HG03442 (cell line): ENCODE results near the gene CCNT2.
A peak's percentile ranks its signal among the peaks of the same experiment; 100 is the strongest.
"Not testable (repeated sequence)": the region's sequence is repeated elsewhere in the genome, so short reads cannot be mapped to it uniquely, and the experiment has no call there.

Experiments used
- ATAC-seq: cut with Tn5 transposase; IDR thresholded peaks from one replicate; pipeline ENCODE4 v1.9.1; 2021; ENCODE audit warnings: mild to moderate bottlenecking, moderate library complexity; ENCODE audit not compliant: unreplicated experiment

The CCNT2 gene

DNA sequence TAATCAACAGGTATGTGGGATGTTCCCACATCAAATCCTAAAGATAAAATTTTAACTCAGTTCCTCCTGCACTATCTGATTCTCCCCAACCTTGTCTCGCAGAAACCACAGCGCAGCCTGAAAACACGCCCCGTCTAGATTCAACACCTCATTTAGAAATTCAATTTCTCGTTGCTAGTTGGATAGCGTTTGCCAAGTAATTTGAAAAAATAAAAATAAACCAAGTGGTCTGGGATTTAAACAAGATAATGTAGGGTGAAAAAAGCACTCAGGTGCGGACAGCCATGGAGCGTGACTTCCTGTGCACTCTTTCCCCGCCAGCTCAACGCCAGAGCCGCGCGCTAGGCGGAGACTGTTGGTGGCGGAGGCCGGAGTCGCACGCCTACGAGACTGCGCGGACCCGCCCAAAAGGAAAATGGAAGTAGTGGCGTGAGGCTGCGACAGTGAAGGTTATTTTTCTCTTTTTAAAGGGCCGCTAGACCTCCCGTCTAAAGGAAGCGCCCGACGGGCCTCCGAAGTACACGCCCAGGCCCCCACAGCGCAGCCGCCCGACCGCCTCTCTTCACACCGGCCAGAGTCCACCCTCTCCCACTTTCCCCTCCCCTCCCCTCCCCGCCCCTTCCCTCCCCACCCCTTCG lies 615 bp upstream of the CCNT2 start:
- ATAC-seq = peak; percentile 70

DNA sequence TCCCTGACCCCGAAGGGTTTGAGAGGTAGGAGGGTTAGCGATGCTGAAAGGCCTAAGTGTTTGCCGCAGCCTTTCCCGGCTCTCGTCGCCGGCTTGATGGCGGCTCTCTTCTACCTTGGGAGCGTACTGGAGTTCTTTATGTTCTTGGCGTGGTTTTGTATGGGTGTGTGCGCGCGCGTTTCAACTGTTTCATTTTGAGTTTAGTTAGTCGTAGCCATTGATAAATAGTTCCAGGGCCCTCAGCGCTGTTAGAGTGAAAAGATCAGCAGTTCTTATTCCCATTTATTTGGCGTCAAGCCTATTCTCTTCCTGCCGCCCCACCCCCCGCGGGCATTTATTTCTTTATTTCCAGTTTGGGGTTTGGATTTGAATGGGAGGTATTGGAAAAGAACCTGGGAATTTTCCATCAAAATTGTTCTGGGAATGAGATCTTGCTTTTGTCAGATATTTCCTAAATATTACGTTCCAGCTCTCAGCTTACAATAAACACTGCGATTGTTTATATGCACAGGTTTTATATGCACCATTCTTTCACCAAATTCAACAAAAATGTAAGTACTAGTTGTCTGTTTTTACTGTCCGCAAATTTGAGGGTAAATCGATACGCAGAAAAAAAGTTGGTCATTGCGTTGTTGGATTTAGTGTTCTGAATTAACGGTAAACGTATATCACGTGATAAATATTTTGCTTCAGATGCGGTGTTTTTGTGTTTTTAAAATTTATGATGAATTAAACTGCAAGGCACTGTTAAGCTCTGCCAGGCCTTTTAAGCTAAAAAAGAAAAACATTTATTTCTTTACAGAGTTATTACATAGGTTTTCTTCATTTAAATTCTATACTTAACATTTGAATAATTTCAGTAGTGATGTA lies 954 bp downstream of the CCNT2 start:
- no peak for ATAC-seq

DNA sequence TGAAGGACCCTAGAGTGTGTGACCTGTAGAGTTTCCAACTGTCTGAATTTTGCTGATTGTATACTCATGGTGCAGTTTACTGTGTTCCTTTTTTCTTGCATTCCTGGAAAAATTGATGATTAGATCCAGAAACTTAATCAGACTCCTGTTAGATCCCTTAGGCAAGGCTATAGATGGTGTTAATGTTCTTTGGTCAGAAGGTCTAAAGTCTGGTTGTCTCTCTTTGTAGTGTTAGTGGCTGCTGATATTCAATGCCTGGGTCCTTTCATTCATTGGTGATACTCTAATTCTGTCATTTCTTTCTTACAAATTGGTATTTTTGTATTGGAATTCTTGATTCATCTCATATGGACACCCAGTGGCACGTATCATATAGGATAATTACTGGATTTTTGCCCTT lies 6.3 kb downstream of the CCNT2 start:
- no peak for ATAC-seq

DNA sequence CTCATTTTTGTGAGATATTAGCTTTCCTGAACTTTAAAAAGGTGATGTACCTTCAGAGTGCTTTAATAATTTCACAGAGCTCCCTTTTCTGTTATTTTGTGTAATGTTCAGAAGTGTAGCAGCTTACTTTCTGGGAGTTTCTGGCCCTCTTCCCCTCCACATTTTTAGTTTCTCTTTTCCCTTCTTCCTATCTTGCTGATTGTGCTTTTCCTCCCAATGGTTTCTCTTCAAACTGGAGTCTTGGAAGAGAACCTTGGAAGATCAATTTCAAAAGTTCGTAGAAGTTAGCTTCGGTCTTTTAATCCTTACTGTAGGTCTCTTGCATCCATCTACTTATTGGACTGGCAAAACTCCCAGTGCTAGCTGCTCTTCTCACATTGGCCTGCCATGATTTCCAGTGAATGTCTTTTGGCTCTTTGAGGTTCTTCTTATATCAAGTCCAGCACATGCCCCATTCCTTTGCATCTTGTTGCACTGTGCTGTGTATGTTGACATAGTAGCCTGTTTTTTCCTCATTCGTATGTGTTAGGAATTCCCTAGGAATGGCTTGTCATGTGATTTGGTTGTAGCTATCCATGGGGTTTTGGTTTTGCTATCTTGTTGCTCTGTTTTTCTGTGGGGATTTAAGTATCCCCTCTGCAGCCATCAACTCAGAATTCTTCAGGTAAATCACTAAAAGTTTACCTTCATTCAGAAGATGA lies 7.8 kb downstream of the CCNT2 start:
- ATAC-seq = no peak

DNA sequence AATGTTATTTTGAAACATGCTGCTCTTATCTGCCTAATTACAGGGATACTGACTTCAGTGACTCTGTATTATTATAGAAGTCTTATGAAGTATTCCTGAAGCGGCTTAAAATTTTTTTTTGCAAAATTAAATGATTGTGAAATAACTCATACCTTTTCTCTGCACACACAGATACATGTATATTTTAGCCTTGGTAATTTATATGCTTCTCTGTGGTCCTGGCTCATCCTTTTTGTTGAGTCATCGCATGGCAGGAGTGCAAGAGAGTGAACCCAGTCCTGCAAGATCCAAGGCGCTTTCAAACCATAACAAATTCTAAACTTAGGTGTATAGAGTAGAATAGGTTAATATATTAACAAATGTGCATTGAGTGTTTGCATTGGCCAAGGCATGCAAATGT lies 8.6 kb downstream of the CCNT2 start:
- no peak for ATAC-seq

DNA sequence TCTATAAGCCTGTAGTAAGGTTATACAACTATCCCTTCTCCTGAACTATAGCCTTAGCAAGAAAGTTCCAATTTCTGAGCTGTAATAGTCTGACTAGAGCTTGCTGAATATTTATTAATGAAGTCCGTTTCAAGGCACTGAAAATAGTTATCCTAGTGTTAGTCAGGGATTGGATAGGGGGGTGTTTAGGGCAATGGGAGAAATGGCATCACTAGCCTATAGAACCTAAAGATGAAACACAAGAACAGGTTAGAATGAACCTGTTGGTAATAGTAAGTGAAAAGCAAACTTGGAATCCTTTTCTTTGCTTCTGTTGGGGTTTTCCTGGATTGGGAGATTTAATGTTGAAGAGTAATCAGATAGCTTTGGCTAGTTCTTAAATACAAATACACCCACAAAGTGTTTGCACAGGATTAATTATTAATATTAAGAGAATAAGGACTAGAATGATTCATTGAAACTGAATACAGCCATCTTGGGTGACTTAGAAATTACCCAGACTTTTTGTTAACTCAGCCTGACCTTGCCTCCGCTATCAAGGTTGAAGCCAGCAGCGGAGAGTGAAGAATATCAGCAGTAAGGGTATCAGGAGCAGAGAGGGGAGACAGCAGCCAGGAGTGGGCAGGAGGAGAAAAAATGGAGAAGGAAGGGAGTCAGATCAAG lies 14.4 kb downstream of the CCNT2 start:
- no peak for ATAC-seq

DNA sequence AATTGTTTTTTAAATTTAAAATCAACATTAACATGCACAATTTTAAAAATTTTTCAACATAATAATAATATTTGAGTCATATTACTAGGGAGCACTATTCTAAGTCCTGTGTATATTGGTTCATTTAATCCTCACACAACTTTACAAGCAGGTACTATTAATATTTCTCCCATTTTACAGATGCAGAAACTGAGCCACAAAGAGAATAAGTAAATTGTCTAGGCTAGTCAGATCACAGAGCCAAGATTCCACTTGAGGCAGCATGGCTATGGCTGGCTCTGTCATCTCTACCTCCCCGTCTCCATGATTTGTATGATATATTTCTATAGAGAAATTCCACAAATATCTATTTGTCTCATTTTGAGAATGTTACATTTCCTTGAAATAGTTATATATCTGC lies 15.1 kb downstream of the CCNT2 start:
- no peak for ATAC-seq

DNA sequence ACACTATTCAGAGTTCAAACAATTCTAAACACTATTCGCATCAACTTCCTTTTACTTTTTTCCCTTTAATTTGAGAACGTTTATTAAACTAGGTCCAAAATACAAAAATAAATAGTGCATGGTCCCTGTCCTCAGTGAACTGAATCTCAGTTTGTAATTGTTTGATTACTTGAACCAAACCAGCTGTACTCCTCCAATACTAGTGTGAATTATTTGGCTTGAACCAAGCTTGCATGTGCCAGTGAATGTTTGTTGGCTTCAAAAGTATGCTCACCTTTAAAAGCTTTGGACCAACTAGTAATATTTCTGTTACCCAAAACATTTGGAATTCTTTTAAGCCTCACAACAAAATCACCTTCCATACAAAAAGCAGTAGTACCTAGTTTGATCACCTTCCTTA lies 15.5 kb downstream of the CCNT2 start:
- ATAC-seq = no peak

DNA sequence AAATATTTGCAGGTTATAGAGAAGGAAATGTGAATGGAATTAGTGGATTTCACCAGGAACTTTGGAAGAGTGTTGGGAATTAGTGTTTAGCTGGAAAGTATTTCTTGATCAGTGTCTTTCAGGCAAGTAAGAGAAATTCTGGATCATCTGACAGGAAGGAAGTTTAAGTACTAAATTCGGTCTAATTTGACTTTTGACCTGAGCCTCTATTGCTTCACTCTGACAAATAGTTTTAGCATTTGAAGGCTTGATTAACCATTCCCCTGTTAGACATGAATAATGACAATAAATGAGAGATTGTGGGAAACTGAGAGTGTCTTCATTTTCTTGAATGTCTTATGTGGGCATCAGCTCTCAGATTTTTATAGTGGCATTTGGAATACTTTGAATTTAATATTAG lies 16.0 kb downstream of the CCNT2 start:
- ATAC-seq = no peak

DNA sequence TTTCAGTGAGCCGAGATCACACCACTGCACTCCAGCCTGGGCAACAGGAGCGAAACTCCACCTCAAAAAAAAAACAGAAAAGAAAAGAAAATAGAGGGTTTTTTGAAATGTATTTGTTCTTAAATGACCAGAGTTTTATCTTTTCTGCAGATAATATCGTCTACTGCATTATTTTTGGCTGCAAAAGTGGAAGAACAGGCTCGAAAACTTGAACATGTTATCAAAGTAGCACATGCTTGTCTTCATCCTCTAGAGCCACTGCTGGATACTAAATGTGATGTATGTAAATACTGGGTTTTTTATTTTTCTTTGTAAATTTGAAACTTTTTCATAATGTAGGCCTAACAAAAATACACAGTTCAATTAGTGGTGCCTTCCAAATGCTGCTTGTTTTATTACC lies 18.1 kb downstream of the CCNT2 start:
- no peak for ATAC-seq

DNA sequence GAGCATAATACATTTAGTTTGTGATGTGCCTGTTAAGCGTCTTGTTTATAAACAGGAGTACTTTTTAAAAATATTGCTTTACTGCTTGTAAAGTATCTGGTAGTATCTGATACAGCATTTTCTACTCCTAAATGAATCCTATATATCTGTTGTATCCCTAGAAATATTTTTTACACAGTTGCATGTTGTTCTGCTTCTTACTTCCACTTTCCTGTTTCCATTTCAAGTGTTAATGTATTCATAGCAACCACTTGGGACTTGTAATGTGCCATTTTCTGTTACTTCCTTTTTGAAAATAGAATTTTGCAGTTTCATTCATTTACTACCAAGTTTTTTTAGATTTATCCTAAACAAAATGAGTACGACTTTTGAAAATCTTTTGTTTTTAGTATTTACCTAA lies 24.9 kb downstream of the CCNT2 start:
- no peak for ATAC-seq

DNA sequence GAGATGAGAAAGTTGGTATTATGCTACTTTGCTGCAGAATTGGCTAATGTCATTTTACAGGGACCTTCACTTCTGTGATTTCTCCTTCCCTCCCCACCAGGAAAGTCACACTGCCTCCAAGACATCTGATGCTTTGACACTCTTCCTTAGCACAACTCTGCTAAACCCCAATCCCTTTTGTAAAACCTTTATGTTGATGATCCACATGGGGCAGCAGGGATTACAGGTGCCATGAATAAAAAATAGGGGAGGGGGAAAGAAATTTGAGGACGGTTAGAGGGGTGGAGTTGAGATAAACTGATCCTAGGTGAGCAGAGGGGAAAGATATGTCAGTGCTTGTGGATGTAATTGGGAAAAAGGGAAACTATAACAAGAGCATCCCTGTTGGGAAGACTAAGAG lies 26.4 kb downstream of the CCNT2 start:
- ATAC-seq = no peak

DNA sequence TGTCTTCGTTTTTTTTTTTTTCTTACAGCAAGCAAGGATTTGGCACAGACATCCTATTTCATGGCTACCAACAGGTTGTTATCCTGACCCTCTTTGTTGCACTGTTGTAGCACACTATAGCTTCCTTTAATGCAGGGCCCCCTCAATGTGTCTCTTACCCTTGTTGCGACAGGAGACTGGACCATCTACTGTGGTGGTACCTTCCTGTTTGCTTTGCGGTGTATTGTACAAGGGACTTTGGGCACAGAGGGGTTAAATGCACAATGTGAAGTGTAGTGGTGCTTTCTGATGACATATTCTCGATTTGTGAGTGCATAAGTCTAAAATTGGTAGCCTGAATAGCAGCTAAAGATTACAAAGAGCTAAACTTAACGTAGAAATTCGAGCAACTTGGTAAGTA lies 27.5 kb downstream of the CCNT2 start:
- ATAC-seq = no peak

DNA sequence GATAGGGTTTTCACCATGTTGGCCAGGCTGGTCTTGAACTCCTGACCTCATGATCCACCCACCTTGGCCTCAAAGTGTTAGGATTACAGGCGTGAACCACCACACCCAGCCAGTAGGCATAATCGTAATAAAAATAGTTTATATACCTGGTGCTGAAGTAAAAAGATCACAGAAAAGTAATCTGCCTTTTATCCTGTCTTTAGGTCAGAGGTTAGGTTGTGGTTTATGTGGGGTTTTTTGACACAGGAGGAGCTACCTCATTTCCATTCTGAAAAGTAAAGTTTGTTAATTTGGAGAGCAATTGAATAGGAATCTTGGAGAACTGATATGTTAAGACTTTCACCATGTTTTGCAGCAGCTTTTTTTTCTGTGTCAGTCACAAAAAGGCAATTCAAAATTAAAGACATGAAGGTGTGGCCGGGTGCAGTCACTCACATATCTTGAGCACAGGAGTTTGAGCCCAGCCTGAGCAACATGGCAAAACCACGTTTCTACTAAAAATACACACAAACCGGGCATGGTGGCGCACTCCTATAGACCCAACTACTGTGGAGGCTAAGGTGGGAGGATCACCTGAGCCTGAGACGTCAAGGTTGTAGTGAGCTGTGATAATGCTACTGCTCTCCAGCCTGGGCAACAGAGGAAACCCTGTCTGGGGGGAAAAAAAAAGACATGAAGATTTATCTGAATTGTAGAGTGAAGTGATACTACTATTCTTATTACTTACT lies 31.5 kb downstream of the CCNT2 start:
- no peak for ATAC-seq

DNA sequence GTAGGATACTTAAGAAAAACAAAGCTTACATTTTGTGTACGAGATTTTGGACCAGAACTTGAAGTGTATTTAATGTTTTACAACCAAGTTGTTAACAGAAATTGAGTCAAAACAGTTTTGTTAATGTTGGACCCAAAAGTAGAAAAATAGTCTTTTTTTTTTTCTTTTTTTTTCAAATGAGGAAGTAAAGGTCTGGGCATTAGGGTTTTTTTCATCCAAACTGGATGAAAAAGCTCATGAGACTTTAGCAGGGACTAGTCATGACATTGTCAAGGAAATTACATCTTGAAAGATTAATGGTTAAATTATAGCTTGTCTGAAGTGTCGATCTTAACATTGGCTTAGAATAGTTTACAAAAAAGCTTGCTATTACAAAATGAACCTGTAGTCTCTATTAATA lies 32.3 kb downstream of the CCNT2 start:
- ATAC-seq = no peak

DNA sequence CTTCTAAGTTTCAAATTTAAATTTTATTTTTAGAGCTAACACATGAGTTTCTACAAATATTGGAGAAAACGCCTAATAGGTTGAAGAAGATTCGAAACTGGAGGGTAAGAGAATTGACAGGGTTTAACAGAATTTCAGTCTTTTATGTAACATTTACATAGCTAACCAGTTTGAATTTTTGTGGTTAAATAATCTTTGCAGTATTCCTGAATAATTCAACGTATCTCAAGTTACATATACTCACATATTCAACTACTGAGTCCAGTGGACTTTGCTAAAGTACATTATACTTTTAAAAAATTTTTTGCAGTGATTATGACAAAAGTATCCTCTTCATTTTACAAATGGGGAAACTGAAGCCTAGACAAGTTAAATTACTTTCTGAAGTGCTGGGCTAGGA lies 34.0 kb downstream of the CCNT2 start:
- ATAC-seq = no peak

DNA sequence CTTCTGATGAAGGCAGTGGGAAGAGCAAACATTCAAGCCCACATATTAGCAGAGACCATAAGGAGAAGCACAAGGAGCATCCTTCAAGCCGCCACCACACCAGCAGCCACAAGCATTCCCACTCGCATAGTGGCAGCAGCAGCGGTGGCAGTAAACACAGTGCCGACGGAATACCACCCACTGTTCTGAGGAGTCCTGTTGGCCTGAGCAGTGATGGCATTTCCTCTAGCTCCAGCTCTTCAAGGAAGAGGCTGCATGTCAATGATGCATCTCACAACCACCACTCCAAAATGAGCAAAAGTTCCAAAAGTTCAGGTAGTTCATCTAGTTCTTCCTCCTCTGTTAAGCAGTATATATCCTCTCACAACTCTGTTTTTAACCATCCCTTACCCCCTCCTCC lies 35.4 kb downstream of the CCNT2 start:
- no peak for ATAC-seq

DNA sequence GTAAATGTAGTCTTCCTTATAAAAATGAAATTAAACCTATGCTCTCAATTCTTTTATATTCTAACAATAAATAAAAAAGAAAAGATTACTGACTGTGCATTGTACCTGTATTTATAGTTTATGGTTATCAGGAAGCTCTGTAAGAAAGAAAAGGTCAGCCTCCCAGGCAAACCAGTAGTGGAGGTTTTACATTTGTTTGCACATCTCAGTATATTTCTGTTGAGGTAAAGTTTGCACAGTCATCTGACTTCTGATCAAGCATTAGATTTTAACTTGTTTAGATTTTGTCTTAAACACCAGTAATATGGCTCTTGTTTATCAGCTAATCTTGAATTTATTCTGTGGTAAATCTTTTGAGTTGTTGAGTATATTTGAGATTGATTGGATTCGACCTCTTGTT lies 37.1 kb downstream of the CCNT2 start:
- ATAC-seq = no peak

DNA sequence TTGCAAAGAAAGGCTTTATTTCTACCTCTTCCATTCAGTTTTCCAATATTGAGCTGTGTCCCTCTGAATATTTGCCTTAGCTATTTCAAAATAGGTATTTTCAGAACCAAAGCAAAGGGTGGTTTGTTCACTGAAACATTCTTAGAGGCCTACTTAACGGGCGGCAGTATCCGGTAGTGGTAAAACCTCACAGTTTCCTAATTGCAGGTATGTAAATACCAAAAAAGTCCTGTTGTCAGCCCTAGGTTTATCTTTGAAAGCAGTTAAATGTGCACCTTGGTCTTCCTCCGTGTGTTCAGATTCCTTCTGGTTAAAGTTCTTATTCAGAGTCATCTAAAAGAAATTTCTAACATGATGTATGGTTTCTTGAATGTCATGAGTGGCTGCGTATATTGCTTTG lies 38.9 kb downstream of the CCNT2 start:
- no peak for ATAC-seq

DNA sequence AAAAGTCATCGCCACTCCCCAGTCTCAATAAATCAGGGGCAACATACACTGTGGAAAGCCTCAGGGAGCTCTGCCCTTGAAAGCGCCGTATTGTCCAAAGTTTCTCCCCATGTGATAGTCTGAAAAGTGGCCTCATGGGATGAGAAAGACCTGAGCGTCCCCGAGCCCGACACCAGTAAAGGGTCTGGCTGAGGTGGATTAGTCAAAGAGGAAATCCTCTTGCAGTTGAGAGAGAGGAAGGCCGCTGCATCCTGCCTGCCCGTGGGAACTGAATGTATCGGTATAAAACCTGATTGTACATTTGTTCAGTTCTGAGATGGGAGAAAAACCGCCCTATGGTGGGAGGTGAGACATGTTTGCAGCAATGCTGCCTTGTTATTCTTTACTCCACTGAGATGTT lies 48.5 kb downstream of the CCNT2 start:
- ATAC-seq = not testable (repeated sequence)
